Measurements from ENCODE around the gene MT2A. TPM values are rescaled to one million over a fixed set of nuclear protein-coding genes. Genes with fewer than 3 reads are reported as not detected.

The MT2A gene
- total and polyA plus RNA-seq, 12 donors = 43.8 to 6,828 (median 557) TPM

DNA sequence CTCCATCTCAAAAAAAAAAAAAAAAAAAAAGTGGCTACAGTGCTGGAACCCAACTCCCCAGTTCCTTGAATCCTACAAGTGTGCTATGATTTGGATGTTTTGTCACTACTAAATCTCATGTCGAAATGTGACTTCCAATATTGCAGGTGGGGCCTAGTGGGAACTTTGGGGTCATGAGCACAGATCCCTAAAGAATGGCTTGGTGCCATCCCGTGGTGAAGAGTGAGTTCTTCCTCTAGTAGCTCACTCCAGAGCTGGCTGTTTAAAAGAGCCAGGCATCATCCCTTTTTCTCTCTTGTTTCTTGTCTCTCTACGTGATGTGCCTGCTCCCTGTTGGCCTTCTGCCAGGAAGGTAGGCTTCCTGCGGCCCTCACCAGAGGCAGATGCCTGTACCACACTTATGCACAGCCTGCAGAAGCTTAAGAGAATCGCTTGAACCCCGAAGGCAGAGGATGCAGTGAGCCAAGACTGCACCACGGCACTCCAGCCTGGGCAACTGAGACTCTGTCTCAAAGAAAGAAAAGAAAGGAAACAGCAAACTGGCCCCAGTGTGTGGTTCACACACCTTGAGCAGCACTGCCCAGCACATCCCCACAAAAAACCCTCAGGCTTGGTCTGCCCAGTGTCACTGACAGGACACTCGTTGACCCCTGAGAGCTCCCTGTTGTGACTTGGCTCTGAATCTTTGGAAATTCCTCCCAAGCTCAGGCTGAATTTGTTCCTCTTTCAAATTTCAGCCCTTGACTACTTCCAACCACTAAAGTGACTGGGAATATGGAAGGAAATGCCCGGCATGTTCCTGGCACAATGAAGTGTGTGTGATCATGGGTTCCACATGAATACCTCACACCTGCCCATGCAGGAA is 20.3 kb downstream of the MT2A start:
- Histone ChIP-seq H3K4me1 (replicated peaks in 1 of 2) (peaks cover 13 to 20% of the 10 kb centered on the region in 2 donors), H3K36me3 (replicated peaks in 1 of 2) (no peaks in the 10 kb centered on the region), H3K27ac (peak overlapping the region in 3 of 5 donors; percentile 32 to 48 (median 38)), H3K27me3 (no peaks in the 10 kb centered on the region), H3K4me3 (no peak overlapping the region), H3K9me3 (replicated peaks in 1 of 3) (no peaks in the 10 kb centered on the region)
- WGBS, 4 donors = 65 to 80% (median 74%) methylated on average over 9 of the region's 9 CpGs
- TF ChIP-seq, protein P1, sequence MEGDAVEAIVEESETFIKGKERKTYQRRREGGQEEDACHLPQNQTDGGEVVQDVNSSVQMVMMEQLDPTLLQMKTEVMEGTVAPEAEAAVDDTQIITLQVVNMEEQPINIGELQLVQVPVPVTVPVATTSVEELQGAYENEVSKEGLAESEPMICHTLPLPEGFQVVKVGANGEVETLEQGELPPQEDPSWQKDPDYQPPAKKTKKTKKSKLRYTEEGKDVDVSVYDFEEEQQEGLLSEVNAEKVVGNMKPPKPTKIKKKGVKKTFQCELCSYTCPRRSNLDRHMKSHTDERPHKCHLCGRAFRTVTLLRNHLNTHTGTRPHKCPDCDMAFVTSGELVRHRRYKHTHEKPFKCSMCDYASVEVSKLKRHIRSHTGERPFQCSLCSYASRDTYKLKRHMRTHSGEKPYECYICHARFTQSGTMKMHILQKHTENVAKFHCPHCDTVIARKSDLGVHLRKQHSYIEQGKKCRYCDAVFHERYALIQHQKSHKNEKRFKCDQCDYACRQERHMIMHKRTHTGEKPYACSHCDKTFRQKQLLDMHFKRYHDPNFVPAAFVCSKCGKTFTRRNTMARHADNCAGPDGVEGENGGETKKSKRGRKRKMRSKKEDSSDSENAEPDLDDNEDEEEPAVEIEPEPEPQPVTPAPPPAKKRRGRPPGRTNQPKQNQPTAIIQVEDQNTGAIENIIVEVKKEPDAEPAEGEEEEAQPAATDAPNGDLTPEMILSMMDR (IDR thresholded peaks at IDR 0.05) = no peak
- no peak for TF ChIP-seq POLR2A (IDR thresholded peaks at IDR 0.05)
- intact Hi-C loops (cut with DNase I) = no loop called here
- DNase-seq = peak in 1 of 7 donors; percentile 20

DNA sequence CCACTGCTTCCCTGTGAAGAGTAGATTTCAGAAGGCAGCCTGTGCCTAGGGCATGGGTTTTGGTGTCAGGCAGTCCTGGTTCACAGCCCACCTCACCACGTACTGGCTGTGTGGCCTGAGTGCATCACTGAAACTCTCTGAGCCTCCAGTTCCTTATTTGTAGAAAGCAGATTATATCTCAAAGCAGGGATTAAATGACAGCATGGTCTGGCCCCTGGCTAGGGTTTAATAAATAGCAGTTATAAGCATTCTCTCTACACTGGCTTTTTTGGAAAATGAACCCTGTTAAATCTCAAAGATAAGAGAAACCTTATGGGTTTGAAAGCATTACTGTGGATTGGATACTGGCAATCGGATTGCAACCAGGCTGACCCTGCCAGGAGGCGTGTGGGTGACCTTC is 21.1 kb downstream of the MT2A start:
- DNase-seq = no peak
- intact Hi-C loops (cut with DNase I) = no loop called here
- Histone ChIP-seq H3K27me3 (no peaks in the 10 kb centered on the region), H3K4me1 (replicated peaks in 1 of 2) (peaks cover 13 to 20% of the 10 kb centered on the region in 2 donors), H3K9me3 (replicated peaks in 1 of 3) (no peaks in the 10 kb centered on the region), H3K4me3 (no peak overlapping the region), H3K36me3 (replicated peaks in 1 of 2) (no peaks in the 10 kb centered on the region), H3K27ac (peak overlapping the region in 3 of 5 donors; percentile 32 to 48 (median 38))
- 56 to 59% (median 57%) methylated on average over 3 of the region's 3 CpGs for WGBS, 4 donors
- TF ChIP-seq, protein P1 (IDR thresholded peaks at IDR 0.05) = no peak
- no peak for TF ChIP-seq POLR2A (IDR thresholded peaks at IDR 0.05)

DNA sequence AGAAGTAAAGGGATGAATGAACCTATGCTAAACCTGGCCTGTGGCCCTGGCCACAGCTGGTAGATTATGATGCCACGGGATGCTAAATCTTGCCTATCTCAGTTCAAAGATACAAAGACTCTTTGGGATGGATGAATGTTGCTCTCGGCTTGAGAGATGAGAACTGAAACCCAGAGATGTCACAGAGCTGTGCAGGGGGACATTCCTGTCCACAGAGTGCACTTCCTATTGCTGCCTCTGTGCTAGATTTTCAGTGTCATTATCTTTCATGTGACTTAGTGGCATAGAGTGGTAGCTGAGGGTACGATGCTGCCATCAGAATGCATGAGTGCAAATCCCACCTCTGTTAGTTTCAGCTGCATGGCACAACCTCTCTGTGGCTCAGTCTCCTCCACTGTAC is 21.8 kb downstream of the MT2A start:
- Histone ChIP-seq H3K36me3 (replicated peaks in 1 of 2) (no peaks in the 10 kb centered on the region), H3K4me3 (no peak overlapping the region), H3K27ac (peak overlapping the region in 3 of 5 donors; percentile 32 to 48 (median 38))

DNA sequence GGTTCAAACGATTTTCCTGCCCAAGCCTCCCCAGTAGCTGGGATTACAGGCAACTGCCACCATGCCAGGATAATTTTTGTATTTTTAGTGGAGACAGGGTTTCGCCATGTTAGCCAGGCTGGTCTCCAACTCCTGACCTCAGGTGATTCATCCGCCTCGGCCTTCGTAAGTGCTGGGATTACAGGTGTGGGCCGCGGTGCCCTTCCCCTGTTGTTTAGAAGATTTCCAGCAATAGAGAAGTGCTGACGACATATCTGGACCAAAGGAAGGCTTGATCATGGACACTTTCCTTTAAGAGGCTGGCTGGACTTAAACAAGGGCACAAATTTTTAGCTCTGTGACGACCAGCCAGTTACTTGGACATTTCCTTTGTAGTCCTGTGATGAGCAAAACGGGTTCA is 22.8 kb downstream of the MT2A start:
- WGBS, 4 donors = 84 to 94% (median 87%) methylated on average over 8 to 10 of the region's 10 CpGs
- TF ChIP-seq, protein P1 (IDR thresholded peaks at IDR 0.05) = no peak
- no peak for TF ChIP-seq POLR2A (IDR thresholded peaks at IDR 0.05)
- H3K36me3 ChIP-seq (replicated peaks in 1 of 2) = no peaks in the 10 kb centered on the region
- H3K27me3 ChIP-seq = peaks cover 7% of the 10 kb centered on the region
- peaks cover 11 to 25% of the 10 kb centered on the region in 2 donors for H3K4me1 ChIP-seq (replicated peaks in 1 of 2)
- intact Hi-C loops (cut with DNase I) = no loop called here
- H3K27ac ChIP-seq = peak overlapping the region in 1 of 5 donors; percentile 83
- H3K9me3 ChIP-seq (replicated peaks in 1 of 3) = no peaks in the 10 kb centered on the region
- DNase-seq = no peak
- H3K4me3 ChIP-seq = no peak overlapping the region

More for the DNA sequence above, 21.8 kb downstream of the MT2A start:
- H3K27me3 ChIP-seq = peaks cover 2% of the 10 kb centered on the region
- WGBS, 4 donors = 62 to 74% (median 66%) methylated on average over 3 of the region's 3 CpGs
- no peaks in the 10 kb centered on the region for H3K9me3 ChIP-seq (replicated peaks in 1 of 3)
- intact Hi-C loops (cut with DNase I) = no loop called here
- DNase-seq = no peak
- peaks cover 13 to 23% of the 10 kb centered on the region in 2 donors for H3K4me1 ChIP-seq (replicated peaks in 1 of 2)
- no peak for TF ChIP-seq POLR2A (IDR thresholded peaks at IDR 0.05)
- TF ChIP-seq, protein P1 (IDR thresholded peaks at IDR 0.05) = no peak
